ENCODE data around the gene NADK. TPM values are rescaled to one million over a fixed set of nuclear protein-coding genes. Genes with fewer than 3 reads are reported as not detected.

The NADK gene
- total and polyA plus RNA-seq, 2 of the 13 experiments (the other 11 are each of a cell fraction or from before 2014, with no cell fraction given): 56.6 to 60.1 TPM

- TF ChIP-seq ZNF142 (CRISPR knock-in tag; IDR thresholded peaks at IDR 0.05) (no peak), ZNF350 (CRISPR knock-in tag; IDR thresholded peaks at IDR 0.05; ENCODE audit: borderline replicate concordance, low read depth) (no peak), KDM5A (IDR thresholded peaks at IDR 0.05; ENCODE audit: borderline replicate concordance, low read length) (no peak; the same call in 1 of the 2 replicates), KIAA2018 (CRISPR knock-in tag; IDR thresholded peaks at IDR 0.05; ENCODE audit: borderline replicate concordance) (no peak), ISL2 (CRISPR knock-in tag; IDR thresholded peaks at IDR 0.05) (no peak), AKAP8 (CRISPR knock-in tag; IDR thresholded peaks at IDR 0.05) (peak; percentile 73; the same call in 1 of the 2 replicates), RBAK (CRISPR knock-in tag; IDR thresholded peaks at IDR 0.05) (no peak), KMT2B (CRISPR knock-in tag; IDR thresholded peaks at IDR 0.05) (peak; percentile 39), ADNP (CRISPR knock-in tag; IDR thresholded peaks at IDR 0.05) (no peak), NCOA5 (CRISPR knock-in tag; IDR thresholded peaks at IDR 0.05) (no peak), ZBTB20 (CRISPR knock-in tag; IDR thresholded peaks at IDR 0.05; ENCODE audit: borderline replicate concordance, low read depth) (no peak), TEAD3 (CRISPR knock-in tag; optimal IDR thresholded peaks at IDR 0.05; ENCODE audit: borderline replicate concordance) (peak; percentile 12), ZNF3 (CRISPR knock-in tag; IDR thresholded peaks at IDR 0.05) (no peak), REL (CRISPR knock-in tag; conservative IDR thresholded peaks at IDR 0.05) (no peak), GPN1 (CRISPR knock-in tag; IDR thresholded peaks at IDR 0.05; ENCODE audit: borderline replicate concordance) (no peak), MED1 (CRISPR knock-in tag; IDR thresholded peaks at IDR 0.05) (peak; percentile 33)
Observed at GRCh38 chr1:1782399-1783221, 4.3 kb upstream of the NADK start (continued).

Data from HepG2 (cell line).